Stimulated activated CD4-positive, alpha-beta T cell treated with anti-CD3 and anti-CD28 coated beads, Interleukin-4, amount 100 ng/mL, for 4 hours (primary cell): ENCODE results near the gene HMCN2.
"Not testable (repeated sequence)": the region's sequence is repeated elsewhere in the genome, so short reads cannot be mapped to it uniquely, and the experiment has no call there.

Experiments
- DNase-seq, 2 experiments: peaks; one replicate each; pipeline ENCODE4 v3.0.0-alpha.2; 2020

HMCN2 gene

GRCh38 chr9:130421154-130421801 is 155.7 kb downstream of the HMCN2 start:
- no peak for DNase-seq

- DNase-seq, result no peak
These were observed 156.3 kb downstream of the HMCN2 start for GRCh38 chr9:130421802-130422276.

- DNase-seq, result no peak
These were observed 157.0 kb downstream of the HMCN2 start for GRCh38 chr9:130422546-130422945.

- no peak for DNase-seq
These were observed 157.7 kb downstream of the HMCN2 start for GRCh38 chr9:130423272-130423671.

- DNase-seq, result no peak
These were observed 159.3 kb downstream of the HMCN2 start for GRCh38 chr9:130424595-130425454.

- DNase-seq, result no peak
These were observed 160.3 kb downstream of the HMCN2 start for GRCh38 chr9:130425741-130426466.

GRCh38 chr9:130426467-130426773 is 160.9 kb downstream of the HMCN2 start:
- DNase-seq, result no peak

GRCh38 chr9:130426883-130427282 is 161.3 kb downstream of the HMCN2 start:
- DNase-seq, result no peak

- no peak for DNase-seq
These were observed 161.8 kb downstream of the HMCN2 start for GRCh38 chr9:130427326-130427725.

- no peak for DNase-seq
These were observed 162.6 kb downstream of the HMCN2 start for GRCh38 chr9:130428086-130428665.

- DNase-seq, result no peak
These were observed 163.8 kb downstream of the HMCN2 start for GRCh38 chr9:130429381-130429780.

GRCh38 chr9:130429831-130430230 is 164.3 kb downstream of the HMCN2 start:
- no peak for DNase-seq

- DNase-seq, result no peak
These were observed 164.7 kb downstream of the HMCN2 start for GRCh38 chr9:130430232-130430631.

GRCh38 chr9:130430734-130431535 is 165.4 kb downstream of the HMCN2 start:
- DNase-seq, result no peak

- no peak for DNase-seq
These were observed 166.2 kb downstream of the HMCN2 start for GRCh38 chr9:130431536-130432303.

- no peak for DNase-seq
These were observed 166.8 kb downstream of the HMCN2 start for GRCh38 chr9:130432362-130432761.

GRCh38 chr9:130432796-130433167 is 167.2 kb downstream of the HMCN2 start:
- DNase-seq, result no peak

- peak; percentile 6 to 29 for DNase-seq
These were observed 167.8 kb downstream of the HMCN2 start for GRCh38 chr9:130433168-130433946.

GRCh38 chr9:130433947-130434262 is 168.3 kb downstream of the HMCN2 start:
- no peak for DNase-seq

GRCh38 chr9:130434656-130435055 is 169.1 kb downstream of the HMCN2 start:
- DNase-seq, result not testable (repeated sequence)
